ENCODE results near the gene MLH1.

MLH1 gene

DNA sequence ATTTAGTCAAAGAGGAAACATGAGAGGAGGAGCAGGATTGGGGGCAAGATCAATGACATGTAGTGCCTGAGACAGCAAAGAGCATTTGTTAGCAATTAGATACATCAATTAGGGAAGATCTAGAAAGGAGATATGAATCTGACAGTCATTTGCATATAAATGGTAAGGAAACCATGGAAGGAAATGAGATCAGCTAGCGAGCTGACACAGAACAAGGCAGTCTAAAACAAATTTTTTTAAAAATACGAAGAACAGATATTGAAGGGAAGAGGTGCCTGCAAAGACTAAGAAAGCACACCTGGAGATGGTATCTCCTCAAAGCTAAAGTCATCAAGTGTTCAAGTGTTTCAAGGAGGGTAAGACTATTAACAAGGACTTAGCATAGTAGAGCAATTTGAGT lies 5.0 kb upstream of the MLH1 start:
- no peak for DNase-seq

DNA sequence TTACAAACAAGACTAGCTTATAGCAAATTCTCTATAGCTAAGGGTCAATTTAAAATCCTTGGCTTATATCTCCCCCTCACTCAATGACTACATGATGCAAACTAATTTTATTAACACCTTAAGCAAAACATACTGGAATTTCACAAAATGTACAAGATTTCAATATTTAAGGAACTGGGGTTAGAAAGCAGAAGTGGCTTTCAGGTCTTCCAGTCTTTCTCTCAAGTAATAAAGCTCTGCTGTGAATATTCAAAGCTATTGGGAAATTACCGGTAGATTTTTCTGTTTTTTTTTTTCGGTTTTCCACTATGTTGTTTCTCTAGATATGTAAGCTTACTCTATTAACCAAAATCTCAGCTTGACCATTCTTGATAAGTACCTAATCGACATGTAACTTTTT lies 4.3 kb upstream of the MLH1 start:
- no peak for DNase-seq

DNA sequence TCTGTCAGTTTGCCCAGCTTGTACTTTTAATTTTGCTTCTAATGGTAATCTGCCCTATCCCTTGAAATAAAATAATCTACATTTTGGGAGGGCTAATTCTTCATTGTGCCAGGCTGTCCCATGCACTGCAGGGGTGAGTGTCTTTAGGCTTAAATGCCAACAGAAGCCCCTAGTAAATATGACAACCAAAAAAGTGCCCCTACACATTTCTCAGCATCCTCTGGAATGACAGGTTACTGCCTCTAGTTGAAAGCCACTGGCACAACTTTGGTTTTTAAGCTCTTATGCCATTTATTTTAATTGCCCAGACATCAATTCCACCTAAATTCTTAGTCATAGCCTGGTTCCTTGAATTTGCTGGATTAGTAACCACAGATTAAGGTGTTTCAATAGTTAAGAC lies 3.8 kb upstream of the MLH1 start:
- DNase-seq, result no peak

DNA sequence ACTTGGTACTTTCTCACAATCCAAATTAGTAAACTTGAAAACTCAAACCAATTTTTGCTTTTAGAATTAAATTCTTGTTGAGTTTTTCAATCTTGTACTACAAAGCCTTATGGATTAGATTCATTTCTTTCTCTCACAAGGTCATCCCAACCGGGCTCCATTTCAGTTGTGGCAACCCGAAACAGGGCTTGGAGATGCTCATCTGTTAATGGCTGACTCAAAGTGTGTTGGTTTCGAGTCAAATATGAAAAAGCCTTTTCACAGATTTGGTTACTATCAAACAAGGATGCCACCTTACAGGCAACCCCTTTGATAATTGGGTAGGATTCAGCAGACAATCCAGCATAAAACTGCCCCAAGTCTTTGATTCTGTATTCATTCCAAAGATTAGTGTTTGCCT lies 2.2 kb upstream of the MLH1 start:
- no peak for DNase-seq

DNA sequence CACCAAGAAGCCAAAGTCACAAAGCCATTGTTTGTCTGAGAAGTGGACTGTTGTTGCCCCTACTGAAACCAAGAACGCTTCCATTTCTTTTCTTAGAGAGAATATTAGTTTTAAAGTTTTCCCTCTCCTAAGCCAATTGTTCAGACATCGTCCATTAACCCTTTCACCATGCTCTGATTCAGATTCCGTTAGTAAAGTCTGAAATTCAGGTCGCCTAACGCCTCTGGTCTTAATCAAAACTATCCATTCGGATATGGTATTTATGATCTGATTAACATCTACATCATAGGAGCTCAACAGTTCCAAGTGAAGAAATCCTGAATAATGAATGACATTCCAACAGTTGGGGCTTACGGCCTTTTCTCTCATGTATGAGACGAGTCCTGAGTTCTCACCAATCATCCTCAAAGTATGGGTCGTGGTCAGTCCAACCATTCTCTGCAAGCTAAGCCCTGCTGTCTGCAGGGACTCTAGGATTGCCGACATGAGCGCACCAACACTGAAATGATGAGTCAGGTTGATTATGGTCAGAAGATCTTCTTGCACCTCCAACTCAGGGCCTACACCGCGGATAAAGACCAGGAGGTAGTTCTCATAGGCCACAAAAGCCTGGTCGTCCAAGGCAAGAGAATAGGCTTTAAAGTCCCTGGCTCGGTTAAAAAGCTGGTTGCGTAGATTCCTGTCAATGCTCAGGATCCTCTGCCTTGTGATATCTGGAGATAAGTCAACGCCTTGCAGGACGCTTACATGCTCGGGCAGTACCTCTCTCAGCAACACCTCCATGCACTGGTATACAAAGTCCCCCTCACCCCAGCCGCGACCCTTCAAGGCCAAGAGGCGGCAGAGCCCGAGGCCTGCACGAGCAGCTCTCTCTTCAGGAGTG lies 1.2 kb upstream of the MLH1 start:
- DNase-seq, result no peak

DNA sequence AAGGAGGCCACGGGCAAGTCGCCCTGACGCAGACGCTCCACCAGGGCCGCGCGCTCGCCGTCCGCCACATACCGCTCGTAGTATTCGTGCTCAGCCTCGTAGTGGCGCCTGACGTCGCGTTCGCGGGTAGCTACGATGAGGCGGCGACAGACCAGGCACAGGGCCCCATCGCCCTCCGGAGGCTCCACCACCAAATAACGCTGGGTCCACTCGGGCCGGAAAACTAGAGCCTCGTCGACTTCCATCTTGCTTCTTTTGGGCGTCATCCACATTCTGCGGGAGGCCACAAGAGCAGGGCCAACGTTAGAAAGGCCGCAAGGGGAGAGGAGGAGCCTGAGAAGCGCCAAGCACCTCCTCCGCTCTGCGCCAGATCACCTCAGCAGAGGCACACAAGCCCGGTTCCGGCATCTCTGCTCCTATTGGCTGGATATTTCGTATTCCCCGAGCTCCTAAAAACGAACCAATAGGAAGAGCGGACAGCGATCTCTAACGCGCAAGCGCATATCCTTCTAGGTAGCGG lies 452 bp upstream of the MLH1 start, which contains the start of gene EPM2AIP1:
EPM2AIP1 (minus strand) TSS at position 326 of the 520 bp plus-strand sequence; CDS start at position 272, 54 bp downstream.
- DNase-seq, result no peak

DNA sequence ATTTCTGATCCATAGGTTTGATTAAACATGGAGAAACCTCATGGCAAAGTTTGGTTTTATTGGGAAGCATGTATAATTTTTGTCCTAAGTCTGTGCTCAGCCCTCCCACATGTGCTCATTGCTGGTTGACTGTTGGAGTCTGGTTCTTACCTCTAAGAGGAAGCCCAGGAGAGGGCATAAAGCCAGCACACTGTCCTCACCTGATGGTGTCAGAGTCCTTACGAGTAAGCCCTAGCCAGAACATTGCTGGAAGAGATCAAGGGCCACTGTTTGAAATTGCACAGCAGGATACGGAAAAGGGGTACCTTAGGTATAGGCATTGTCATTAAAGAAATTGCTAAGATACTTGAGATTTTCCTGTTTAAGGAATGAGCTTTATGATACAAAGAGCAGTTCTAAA lies 21.3 kb downstream of the MLH1 start:
- DNase-seq, result no peak

DNA sequence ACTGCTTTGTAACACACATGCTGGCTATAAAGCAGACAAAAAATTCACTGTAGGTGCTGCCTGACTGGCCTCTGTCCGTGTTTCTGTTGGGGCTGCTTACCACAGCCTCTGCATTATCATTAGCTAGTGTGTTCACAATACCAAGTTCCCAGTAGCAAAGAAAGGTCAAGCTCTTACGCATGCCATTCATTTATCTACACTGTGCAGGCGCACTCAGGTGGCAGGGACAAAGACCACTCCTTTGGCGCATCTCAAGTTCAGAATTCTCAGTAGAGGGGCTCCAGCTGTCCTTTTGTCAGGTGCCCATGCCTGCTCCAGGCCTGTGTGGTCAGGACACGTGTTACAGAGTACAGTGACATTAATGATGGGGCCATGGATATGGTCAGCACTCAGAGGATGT lies 22.3 kb downstream of the MLH1 start:
- DNase-seq, result no peak

DNA sequence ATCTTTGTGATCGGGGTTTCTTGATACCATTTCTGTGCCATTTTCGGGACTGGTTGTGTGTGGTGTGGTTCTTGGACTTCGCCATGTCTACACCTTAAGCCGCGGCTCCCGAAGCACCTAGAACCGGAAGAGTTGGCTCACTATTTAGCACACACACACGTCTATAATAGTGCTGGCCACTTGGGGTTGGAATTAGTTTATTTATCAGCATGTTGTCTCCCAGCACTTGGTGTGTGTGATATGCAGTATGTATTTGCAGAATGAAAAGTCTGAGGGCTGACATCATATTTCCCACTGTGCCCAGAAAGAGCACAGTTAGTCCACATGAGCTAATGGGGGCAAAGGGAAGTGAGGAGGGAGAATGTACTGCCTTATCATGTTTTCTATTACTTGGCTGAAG lies 23.6 kb downstream of the MLH1 start:
- no peak for DNase-seq

DNA sequence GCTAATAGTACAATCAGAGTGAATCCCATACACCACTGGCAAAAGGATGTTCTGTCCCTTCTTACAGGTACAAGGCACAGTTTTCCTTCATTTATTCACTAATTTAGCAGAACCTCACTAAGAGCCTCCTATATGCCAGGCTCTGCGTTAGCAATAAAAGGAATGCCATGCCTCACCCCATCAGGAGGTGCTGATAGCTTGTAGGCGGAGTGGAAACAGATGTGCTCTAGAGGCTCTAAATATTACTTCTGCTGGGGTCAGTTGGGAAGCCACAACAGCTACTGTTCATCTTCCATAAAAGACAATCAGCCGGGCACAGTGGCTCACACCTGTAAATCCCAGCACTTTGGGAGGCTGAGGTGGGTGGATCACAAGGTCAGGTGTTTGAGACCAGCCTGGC lies 24.4 kb downstream of the MLH1 start:
- no peak for DNase-seq

DNA sequence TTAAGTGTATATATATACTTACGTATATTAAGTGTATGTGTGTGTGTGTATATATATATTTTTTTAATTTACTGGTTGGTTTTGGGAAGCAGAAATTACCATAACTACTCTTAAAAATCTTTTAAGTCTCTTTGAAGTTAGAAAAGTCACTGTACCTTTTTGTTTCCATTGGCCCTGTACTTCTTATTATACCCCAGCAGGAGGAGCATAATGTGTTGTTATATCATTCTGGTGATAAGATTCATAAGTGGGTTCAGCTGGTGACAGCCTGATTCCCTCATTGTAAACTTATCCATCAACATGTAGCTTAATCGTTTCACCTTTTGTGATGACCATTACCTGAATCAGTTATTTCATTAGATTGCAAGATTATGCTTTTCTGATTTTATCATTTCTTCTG lies 30.8 kb downstream of the MLH1 start:
- DNase-seq, result no peak

DNA sequence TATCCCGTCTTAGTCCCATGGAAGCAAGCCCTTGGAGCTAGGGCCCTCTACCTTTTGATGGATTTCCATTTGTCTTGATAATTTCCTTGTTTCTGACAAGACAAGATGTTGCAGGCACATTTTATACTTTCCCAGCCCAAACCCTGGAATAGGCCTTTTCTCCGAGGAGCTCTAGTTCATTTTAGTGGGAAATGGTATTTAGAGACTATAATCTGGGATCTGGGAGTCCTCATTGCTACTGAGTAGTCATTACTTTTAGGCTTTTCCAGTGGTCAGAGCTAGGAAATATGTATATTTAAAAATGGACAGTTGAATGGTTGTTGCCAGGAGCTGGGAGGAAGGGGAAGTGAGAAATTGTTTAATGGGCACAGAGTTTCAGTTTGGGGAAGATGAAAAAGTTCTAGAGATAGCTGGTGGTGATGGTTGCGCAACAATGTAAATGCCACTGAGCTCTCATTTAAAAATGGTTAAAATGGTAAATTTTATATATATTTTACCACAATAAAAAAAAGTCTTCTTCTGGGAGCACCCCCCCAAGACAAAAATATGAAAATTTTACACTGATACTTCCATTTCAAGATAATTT lies 31.6 kb downstream of the MLH1 start:
- no peak for DNase-seq

DNA sequence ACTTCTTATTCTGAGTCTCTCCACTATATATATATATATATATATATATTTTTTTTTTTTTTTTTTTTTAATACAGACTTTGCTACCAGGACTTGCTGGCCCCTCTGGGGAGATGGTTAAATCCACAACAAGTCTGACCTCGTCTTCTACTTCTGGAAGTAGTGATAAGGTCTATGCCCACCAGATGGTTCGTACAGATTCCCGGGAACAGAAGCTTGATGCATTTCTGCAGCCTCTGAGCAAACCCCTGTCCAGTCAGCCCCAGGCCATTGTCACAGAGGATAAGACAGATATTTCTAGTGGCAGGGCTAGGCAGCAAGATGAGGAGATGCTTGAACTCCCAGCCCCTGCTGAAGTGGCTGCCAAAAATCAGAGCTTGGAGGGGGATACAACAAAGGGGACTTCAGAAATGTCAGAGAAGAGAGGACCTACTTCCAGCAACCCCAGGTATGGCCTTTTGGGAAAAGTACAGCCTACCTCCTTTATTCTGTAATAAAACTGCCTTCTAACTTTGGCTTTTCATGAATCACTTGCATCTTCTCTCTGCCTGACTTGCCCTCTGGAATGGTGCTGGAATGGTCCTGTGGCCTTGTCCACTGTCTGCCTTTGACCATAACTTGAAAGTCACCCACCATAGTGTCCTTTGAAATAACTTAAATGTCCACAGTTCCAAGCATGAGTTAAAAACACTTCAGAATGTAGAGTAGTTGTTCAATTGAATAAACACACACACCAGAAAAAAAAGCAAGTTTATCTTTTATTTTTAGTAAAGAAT lies 32.4 kb downstream of the MLH1 start:
- no peak for DNase-seq

DNA sequence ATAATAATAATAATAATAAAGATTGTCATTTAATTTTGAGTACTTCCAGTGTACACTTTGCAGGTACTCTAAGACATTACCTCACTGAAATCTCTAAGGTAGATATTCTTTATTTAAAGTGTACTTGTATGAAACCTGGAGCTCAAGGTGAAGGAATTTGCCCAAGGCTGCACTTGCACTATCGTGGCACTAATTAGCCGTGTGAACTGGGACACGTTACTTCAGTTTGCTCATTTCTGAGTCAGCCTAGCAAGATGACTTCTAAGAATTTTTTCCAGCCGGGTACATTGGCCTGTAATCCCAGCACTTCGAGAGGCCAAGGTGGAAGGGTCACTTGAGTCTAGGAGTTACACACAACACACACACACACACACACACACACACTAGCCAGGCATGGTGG lies 33.5 kb downstream of the MLH1 start:
- no peak for DNase-seq

DNA sequence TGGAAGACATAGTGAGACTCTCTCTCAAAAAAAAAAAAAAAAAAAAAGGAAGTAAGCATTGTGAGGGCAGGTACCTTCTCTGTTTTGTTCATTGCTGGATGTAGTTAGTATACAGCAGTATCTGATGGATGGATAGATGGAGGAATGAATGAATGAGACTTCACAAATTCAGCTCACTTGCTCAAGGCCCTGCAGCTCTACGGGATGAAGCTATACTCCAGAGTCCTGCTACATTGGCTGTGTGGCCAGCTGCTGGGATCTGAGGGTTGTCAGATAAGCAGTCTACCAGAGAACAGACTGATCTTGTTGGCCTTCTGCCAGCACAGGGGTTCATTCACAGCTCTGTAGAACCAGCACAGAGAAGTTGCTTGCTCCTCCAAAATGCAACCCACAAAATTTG lies 35.0 kb downstream of the MLH1 start:
- no peak for DNase-seq

DNA sequence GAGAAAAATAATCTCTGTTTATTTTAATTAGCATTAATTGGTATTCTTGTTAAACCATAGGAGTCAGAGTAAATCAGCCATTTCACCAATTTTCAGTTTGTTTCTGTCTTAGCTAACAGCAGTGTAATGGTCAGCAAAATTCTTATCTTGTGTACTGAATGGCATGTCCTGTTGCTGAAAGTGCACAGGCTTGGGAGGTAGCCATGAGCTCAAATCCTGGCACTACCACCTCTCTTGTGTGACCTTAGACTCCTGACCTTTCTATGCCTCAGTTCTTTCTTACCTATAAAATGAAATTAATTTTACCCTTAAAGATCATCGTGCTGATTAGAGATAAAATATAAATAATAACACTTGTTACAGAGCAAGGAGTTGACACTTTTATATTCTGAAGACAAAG lies 35.8 kb downstream of the MLH1 start:
- no peak for DNase-seq

DNA sequence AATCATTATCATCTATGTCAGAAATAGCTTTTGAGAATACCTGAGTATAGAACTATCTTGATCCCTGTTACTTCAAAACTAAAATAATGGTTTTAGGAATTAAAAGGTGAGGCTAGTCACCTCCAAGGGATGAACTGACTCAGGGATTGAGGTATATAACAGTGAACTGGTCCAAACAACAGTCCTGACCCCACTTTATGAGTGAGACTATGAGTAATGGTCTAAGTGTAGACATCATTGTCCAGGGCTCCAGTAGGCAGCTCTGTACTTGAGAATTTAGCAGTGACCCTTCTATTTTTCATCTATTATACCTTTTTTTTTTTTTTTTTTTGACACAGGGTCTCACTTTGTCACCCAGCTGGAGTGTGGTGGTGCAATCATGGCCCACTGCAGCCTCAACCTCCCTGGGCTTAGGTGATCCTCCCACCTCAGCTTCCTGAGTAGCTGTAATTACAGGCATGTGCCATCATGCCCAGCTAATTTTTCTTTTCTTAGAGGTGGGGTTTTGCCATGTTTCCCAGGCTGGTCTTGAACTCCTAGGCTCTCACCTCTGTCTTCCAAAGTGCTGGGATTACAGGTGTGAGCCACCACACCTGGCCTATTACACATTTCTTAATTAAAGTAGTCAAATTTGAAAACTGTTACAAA lies 36.3 kb downstream of the MLH1 start:
- DNase-seq, result no peak

DNA sequence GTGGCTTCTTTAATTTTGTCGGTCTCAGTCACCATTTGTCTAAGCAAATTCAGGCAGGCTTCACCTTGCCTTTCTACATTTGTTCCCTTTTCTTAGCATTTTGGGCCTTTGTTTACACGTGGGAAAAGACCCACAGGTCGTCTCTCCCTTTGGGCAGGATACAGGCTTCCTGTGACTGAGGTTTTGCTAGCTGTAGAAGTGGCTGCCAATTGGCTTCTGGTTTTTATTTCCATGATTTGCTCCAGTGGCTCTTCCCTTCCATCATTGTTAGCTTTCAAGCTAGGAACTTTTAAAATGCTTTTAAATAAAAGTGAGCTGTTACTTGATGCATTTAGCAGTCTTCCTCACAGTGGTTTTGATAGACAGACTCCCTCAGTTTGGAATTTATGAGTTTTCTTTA lies 37.3 kb downstream of the MLH1 start:
- DNase-seq, result no peak

DNA sequence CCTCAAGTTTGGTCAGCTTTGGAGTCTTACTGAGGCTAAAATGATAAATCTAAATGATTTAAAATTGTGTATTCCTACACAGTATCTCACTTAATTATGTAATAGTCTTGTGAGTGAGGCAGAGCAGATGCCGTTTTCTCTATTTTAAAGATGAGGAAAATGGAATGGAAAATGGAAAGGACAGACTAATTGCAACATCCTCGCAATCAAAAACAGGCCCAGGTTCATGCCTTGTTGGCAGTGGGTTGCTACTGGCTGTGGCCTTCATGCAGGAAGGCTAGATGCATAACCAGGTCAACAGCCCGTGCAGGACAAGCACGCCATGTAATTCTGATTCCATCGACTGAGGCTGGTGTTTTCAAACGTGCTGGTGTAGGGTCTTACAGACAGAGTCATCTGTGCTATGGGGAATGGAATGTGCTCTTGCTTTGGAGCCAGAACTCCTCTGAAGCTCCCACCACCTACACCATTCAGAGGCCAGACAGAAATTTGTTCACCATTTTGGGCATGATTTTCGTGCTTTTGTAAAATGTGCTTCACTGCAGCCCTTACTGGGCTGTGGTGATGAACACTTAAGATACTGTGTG lies 37.9 kb downstream of the MLH1 start:
- no peak for DNase-seq

DNA sequence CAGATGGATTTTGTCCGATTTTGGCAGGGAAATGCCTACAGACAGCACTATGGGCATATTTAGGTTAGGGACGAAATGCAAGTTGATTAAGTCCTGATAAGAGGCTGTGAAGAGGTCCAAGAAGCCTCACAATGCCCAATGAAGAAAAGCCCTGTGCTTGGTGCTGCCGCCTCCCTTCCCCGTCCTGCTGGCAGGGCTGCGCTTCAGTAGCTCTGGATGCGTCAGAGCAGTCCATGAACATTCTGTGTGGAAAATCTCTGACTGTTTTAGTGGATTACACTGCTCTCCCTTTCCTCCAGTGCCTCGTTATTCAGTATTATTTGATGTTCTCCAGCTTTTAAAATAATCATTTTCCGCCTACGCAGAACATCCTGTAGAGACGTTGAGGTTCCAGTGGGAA lies 39.6 kb downstream of the MLH1 start:
- DNase-seq, result no peak

DNA sequence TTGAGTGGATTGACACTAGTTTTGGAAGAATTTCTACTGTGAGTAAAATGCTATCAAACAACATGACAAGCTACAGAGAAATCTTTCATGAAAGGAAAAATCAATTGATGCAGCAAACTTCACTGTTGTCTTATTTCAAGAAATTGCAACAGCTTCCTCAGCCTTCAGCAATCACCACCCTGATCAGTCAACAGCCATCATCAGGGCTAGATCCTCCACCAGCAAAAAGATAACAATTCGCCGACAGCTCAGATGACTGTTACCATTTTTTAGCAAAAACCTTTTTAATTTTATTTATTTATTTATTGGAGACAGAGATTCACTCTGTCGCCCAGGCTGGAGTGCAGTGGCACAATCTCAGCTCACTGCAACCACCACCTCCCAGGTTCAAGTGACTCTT lies 44.0 kb downstream of the MLH1 start:
- DNase-seq, result no peak

DNA sequence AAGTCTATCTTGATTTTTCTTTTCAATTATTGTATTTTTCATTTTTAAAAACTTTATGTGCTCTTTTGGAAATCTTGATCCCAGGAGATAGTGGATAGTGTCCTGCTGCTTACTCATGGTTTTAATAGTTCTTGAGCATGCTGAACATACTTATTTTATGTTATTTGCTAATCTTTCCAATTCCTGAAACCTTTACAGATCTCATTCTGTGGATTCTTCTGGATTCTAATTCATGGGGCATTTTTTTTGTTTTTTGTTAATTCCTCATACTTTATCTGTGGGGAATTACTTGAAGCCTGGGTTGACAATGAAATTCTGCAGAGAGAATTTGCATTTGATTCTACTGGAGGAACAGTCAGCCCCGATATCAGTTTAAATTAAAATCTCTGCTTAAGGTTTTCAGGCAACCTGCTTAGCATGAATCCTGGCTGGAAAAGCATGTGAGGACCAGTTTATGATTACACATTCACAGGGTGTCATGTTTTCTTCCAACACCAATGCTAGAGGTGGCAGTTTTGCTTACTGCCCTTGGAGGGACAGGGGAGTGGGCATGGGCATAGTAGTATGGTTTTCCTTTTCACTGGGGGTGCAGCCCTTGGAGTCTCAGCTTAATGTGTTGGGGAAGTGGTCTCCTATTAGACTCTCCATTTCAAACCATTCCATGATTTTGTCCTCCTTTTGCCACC lies 46.0 kb downstream of the MLH1 start:
- no peak for DNase-seq

All from NCI-H510A (cell line).